Measurements from ENCODE around the gene RBM47. TPM values are rescaled to one million over a fixed set of nuclear protein-coding genes. Genes with fewer than 3 reads are reported as not detected.

The RBM47 gene
- total and polyA plus RNA-seq, 2 donors (not counting 1 experiment from before 2014, with no cell fraction given) = 5.6 to 12.9 TPM

DNA sequence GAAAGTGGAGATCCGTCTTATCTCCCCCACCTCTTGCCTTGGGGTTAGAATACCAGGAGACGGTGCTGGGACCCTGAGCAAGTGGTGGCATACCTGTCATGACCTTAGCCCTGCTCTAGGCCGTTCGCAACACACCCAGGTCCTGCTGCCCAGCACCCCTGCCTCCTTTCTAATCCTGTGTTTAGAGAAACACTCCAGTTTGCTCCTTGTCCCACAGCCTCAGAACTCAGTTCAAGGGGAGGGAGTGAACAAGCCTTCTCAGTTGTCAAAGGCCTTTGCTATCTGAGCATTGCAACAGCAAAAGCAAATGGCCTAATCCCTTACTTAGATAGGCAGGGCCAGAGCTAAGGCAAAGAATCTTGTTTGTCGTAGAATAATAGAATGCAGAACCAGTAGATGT is 226.6 kb downstream of the RBM47 start:
- DNase-seq = no peak
- no peaks in the 10 kb centered on the region for H4K20me1 ChIP-seq (ENCODE audit: control insufficient read depth, insufficient read depth, low read length, poor library complexity, severe bottlenecking)
- TF ChIP-seq, protein P1, sequence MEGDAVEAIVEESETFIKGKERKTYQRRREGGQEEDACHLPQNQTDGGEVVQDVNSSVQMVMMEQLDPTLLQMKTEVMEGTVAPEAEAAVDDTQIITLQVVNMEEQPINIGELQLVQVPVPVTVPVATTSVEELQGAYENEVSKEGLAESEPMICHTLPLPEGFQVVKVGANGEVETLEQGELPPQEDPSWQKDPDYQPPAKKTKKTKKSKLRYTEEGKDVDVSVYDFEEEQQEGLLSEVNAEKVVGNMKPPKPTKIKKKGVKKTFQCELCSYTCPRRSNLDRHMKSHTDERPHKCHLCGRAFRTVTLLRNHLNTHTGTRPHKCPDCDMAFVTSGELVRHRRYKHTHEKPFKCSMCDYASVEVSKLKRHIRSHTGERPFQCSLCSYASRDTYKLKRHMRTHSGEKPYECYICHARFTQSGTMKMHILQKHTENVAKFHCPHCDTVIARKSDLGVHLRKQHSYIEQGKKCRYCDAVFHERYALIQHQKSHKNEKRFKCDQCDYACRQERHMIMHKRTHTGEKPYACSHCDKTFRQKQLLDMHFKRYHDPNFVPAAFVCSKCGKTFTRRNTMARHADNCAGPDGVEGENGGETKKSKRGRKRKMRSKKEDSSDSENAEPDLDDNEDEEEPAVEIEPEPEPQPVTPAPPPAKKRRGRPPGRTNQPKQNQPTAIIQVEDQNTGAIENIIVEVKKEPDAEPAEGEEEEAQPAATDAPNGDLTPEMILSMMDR (IDR thresholded peaks at IDR 0.05) = no peak
- no peak for TF ChIP-seq EZH2 (IDR thresholded peaks at IDR 0.05; ENCODE audit: borderline replicate concordance, insufficient read depth, low read depth, low read length, poor library complexity, severe bottlenecking)
- WGBS (ENCODE audit: insufficient coverage) = 96% methylated on average over 5 of the region's 5 CpGs
- intact Hi-C loops (cut with micrococcal nuclease) = no loop called here
- H3K4me2 ChIP-seq (replicated peaks; ENCODE audit: low read depth, low read length, poor library complexity, severe bottlenecking) = no peak overlapping the region
- Mint-ChIP-seq H3K27me3 (no peaks in the 10 kb centered on the region), H3K4me1 (no peaks in the 10 kb centered on the region), H3K4me3 (no peak overlapping the region), H3K9me3 (ENCODE audit: insufficient read depth) (peaks cover 13% of the 10 kb centered on the region), H3K27ac (no peak overlapping the region)
- no peak overlapping the region for H3K4me3 ChIP-seq (ENCODE audit: control extremely low read depth in 1 of 5, extremely low read depth in 1 of 5, insufficient read depth in 1 of 5, low read depth in 2 of 5, low read length in 4 of 5)
- no peak overlapping the region for H2AFZ ChIP-seq (ENCODE audit: insufficient read depth, low read depth, low read length, poor library complexity, severe bottlenecking)
- ChIA-PET POLR2A (interaction anchor here (0.7 kb wide), 1 partner anchor 861 kb away, joined by 15 read pairs; no protein-coding TSS in a partner anchor), CTCF (no interaction called here)
- no peaks in the 10 kb centered on the region for H3K36me3 ChIP-seq (replicated peaks in 1 of 2; ENCODE audit: control extremely low read depth in 1 of 2, control insufficient read depth in 1 of 2, extremely low read depth in 1 of 2, insufficient read depth in 2 of 2, low read length in 1 of 2)
- H3K9ac ChIP-seq (ENCODE audit: low read length) = no peak overlapping the region
- H3K9me3 ChIP-seq (ENCODE audit: control extremely low read depth in 1 of 3, control insufficient read depth in 2 of 3, insufficient read depth in 1 of 3, low read length in 2 of 3) = peaks cover 1 to 17% (median 15%) of the 10 kb centered on the region in 3 donors
- no peaks in the 10 kb centered on the region for H3K4me1 ChIP-seq (ENCODE audit: control insufficient read depth in 2 of 2, insufficient read depth in 2 of 2, low read length in 2 of 2)
- no peaks in the 10 kb centered on the region for H3K79me2 ChIP-seq (ENCODE audit: control insufficient read depth, insufficient read depth, low read length)
- no peak for ATAC-seq (ENCODE audit: low read depth)
- H3K27me3 ChIP-seq (replicated peaks in 1 of 4; ENCODE audit: control extremely low read depth in 1 of 4, control insufficient read depth in 3 of 4, insufficient read depth in 4 of 4, low read length in 3 of 4) = no peaks in the 10 kb centered on the region
- H3K27ac ChIP-seq (ENCODE audit: low read length in 2 of 2) = no peak overlapping the region

DNA sequence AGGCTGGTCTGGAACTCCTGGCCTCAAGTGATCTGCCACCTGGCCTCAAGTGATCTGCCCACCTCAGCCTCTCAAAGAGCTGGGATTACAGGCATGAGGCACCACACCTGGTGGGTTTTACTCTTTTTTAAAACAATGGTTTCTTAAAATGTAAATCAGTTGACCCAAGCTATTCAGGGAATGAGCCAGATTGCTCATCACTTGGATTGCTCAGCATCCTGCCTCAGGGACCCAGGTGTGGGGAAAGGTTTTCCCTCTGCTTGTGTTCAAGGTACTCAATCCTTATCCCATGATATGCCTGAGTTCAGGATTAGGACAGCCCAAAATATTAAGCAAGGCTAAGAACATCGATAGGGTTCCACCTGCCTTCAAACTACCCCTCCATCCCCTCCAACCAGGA is 227.1 kb downstream of the RBM47 start:
- intact Hi-C loops (cut with micrococcal nuclease) = no loop called here
- POLR2A ChIA-PET = no interaction called here

More for the DNA sequence above, 227.1 kb downstream of the RBM47 start:
- TF ChIP-seq, protein P1 (IDR thresholded peaks at IDR 0.05) = no peak
- TF ChIP-seq EZH2 (IDR thresholded peaks at IDR 0.05; ENCODE audit: borderline replicate concordance, insufficient read depth, low read depth, low read length, poor library complexity, severe bottlenecking) = no peak
- CTCF ChIA-PET = no interaction called here
- DNase-seq (no peak), ATAC-seq (ENCODE audit: low read depth) (no peak)
- Mint-ChIP-seq H3K4me1 (no peaks in the 10 kb centered on the region), H3K27me3 (no peaks in the 10 kb centered on the region), H3K27ac (no peak overlapping the region), H3K4me3 (no peak overlapping the region), H3K9me3 (ENCODE audit: insufficient read depth) (peaks cover 10% of the 10 kb centered on the region)
- no peaks in the 10 kb centered on the region for H3K79me2 ChIP-seq (ENCODE audit: control insufficient read depth, insufficient read depth, low read length)
- H4K20me1 ChIP-seq (ENCODE audit: control insufficient read depth, insufficient read depth, low read length, poor library complexity, severe bottlenecking) = no peaks in the 10 kb centered on the region
- H3K36me3 ChIP-seq (replicated peaks in 1 of 2; ENCODE audit: control extremely low read depth in 1 of 2, control insufficient read depth in 1 of 2, extremely low read depth in 1 of 2, insufficient read depth in 2 of 2, low read length in 1 of 2) = no peaks in the 10 kb centered on the region
- no peak overlapping the region for H3K9ac ChIP-seq (ENCODE audit: low read length)
- no peak overlapping the region for H3K4me3 ChIP-seq (ENCODE audit: control extremely low read depth in 1 of 5, extremely low read depth in 1 of 5, insufficient read depth in 1 of 5, low read depth in 2 of 5, low read length in 4 of 5)
- no peak overlapping the region for H3K27ac ChIP-seq (ENCODE audit: low read length in 2 of 2)
- no peaks in the 10 kb centered on the region for H3K27me3 ChIP-seq (replicated peaks in 1 of 4; ENCODE audit: control extremely low read depth in 1 of 4, control insufficient read depth in 3 of 4, insufficient read depth in 4 of 4, low read length in 3 of 4)
- no peaks in the 10 kb centered on the region for H3K4me1 ChIP-seq (ENCODE audit: control insufficient read depth in 2 of 2, insufficient read depth in 2 of 2, low read length in 2 of 2)
- no peak overlapping the region for H2AFZ ChIP-seq (ENCODE audit: insufficient read depth, low read depth, low read length, poor library complexity, severe bottlenecking)
- H3K9me3 ChIP-seq (ENCODE audit: control extremely low read depth in 1 of 3, control insufficient read depth in 2 of 3, insufficient read depth in 1 of 3, low read length in 2 of 3) = peaks cover 0 to 15% (median 14%) of the 10 kb centered on the region in 3 donors
- no peak overlapping the region for H3K4me2 ChIP-seq (replicated peaks; ENCODE audit: low read depth, low read length, poor library complexity, severe bottlenecking)
- WGBS (ENCODE audit: insufficient coverage) = no CpG with 5 or more reads among the region's 1 CpG

Data from B cell (primary cell).